Kidney (tissue), 14 donors: ENCODE data around the gene FGD3. TPM values are rescaled to one million over a fixed set of nuclear protein-coding genes. Genes with fewer than 3 reads are reported as not detected.

Source experiments
- DNase-seq, 5 donors: peaks; one replicate each; pipeline ENCODE4 v3.0.0-alpha.2; 2013 to 2020
- FAIRE-seq: peaks from 2 replicates; lab custom pipeline; 2012; peaks lifted over from hg19 to GRCh38; lab: Jason Lieb, UNC
- H3K27ac ChIP-seq, 2 donors: one replicate each; pipeline ENCODE4 v1.7.0; 2013; ENCODE audit warnings: low read depth in 2 of 2, low read length in 2 of 2, inconsistent platforms in 1 of 2
- H3K27me3 ChIP-seq: one replicate; pipeline ENCODE4 v1.7.1; 2013; ENCODE audit warnings: low read length, inconsistent platforms; ENCODE audit not compliant: control insufficient read depth, insufficient read depth
- H3K36me3 ChIP-seq, 3 donors: one replicate each; pipeline versions ENCODE4 v1.7.0 to v1.7.1; 2013; ENCODE audit warnings: low read length in 3 of 3, control low read depth in 1 of 3, inconsistent platforms in 1 of 3; ENCODE audit not compliant: insufficient read depth in 3 of 3, control insufficient read depth in 2 of 3
- H3K4me1 ChIP-seq, 3 donors: one replicate each; pipeline versions ENCODE4 v1.7.0 to v1.7.1; 2013; ENCODE audit warnings: low read length in 3 of 3, inconsistent platforms in 1 of 3, low read depth in 1 of 3; ENCODE audit not compliant: control insufficient read depth in 2 of 3, insufficient read depth in 2 of 3
- H3K4me3 ChIP-seq, 3 donors: one replicate each; pipeline versions ENCODE4 v1.7.0 to v1.8.1; 2013; ENCODE audit warnings: low read length in 3 of 3, control low read depth in 1 of 3, inconsistent platforms in 1 of 3
- H3K9ac ChIP-seq, 3 donors: one replicate each; pipeline versions ENCODE4 v1.7.0 to v1.7.1; 2013; ENCODE audit warnings: low read length in 3 of 3, control low read depth in 1 of 3, inconsistent platforms in 1 of 3
- H3K9me3 ChIP-seq, 3 donors: one replicate each; pipeline versions ENCODE4 v1.7.0 to v1.7.1; 2013; ENCODE audit warnings: low read length in 3 of 3, control low read depth in 1 of 3, inconsistent platforms in 1 of 3; ENCODE audit not compliant: control insufficient read depth in 2 of 3, insufficient read depth in 1 of 3
- intact Hi-C: fragments of 100-400 bp; cut with DNase I; formaldehyde crosslinking; loops from one replicate; pipeline ENCODE4 v1.11.1; 2022
- polyA plus RNA-seq: library from polyadenylated mRNA; stranded (reverse); fragments of 350-450 nt; fragmentation: Illumina TruSeq; extraction: RNeasy Lipid Tissue Mini Kit (QIAGEN cat#74804); gene quantifications from one replicate; pipeline ENCODE4 v1.2.3, GENCODE V29; 2014; ENCODE audit warnings: low read depth, low replicate concordance; ENCODE audit not compliant: insufficient read depth
- total RNA-seq: library from RNA; stranded (reverse); fragmentation: NEBNext Ultra II Directional; extraction: Animal tissue kit (Norgen Biotek cat#: 25700); gene quantifications from one replicate; pipeline ENCODE4 v1.2.1, GENCODE V29; 2021
- TF ChIP-seq, protein P1 (sequence below): IDR thresholded peaks from 3 replicates; pipeline ENCODE4 v1.5.1; 2012; ENCODE audit warnings: mild to moderate bottlenecking, moderate library complexity, borderline replicate concordance; ENCODE audit not compliant: insufficient read depth; ENCODE audit errors: extremely low read depth
- donor health status: control.
- donor health status: control.
- donor health status: control.
- donor health status: control.
- donor health status: control.
- donor health status: DM: yes; HTN: yes; CAD: no.
- donor health status: Normal renal cell carcinoma (clear cell type).

Gene FGD3
- total and polyA plus RNA-seq, 2 donors from 2014 or later, result 7.4 to 12.1 TPM

- H3K9ac ChIP-seq, result no peak overlapping the region
- H3K4me3 ChIP-seq, result no peak overlapping the region
- H3K9me3 ChIP-seq, result no peaks in the 10 kb centered on the region
- no peaks in the 10 kb centered on the region for H3K4me1 ChIP-seq
- DNase-seq, result peak in 2 of 5 donors; percentile 30 to 31
- intact Hi-C loops, result no loop called here
- TF ChIP-seq, protein P1, sequence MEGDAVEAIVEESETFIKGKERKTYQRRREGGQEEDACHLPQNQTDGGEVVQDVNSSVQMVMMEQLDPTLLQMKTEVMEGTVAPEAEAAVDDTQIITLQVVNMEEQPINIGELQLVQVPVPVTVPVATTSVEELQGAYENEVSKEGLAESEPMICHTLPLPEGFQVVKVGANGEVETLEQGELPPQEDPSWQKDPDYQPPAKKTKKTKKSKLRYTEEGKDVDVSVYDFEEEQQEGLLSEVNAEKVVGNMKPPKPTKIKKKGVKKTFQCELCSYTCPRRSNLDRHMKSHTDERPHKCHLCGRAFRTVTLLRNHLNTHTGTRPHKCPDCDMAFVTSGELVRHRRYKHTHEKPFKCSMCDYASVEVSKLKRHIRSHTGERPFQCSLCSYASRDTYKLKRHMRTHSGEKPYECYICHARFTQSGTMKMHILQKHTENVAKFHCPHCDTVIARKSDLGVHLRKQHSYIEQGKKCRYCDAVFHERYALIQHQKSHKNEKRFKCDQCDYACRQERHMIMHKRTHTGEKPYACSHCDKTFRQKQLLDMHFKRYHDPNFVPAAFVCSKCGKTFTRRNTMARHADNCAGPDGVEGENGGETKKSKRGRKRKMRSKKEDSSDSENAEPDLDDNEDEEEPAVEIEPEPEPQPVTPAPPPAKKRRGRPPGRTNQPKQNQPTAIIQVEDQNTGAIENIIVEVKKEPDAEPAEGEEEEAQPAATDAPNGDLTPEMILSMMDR, result no peak
- H3K27ac ChIP-seq, result no peak overlapping the region
- no peaks in the 10 kb centered on the region for H3K27me3 ChIP-seq
- FAIRE-seq, result no peak
- H3K36me3 ChIP-seq, result no peaks in the 10 kb centered on the region
Observed at GRCh38 chr9:93081081-93081529, 133.8 kb downstream of the FGD3 start.

DNA sequence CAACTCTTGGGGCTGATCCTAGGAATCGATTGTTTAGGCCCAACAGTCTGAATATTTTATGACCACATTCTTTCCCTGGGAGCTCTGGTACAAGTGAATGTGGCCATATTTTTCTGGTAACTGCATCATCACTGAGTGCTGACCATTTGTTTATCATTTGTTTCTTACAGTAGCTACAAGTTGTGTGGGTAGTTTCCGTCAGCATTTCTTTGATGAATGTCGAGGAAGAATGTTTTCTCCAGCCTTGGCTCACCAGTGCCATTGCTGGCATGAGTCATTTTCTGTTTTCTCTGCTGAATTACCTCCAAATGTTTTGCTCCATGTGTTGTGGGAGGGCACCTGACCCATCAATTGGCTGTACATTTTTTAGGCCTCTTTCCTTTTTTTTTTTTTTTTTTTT is 134.6 kb downstream of the FGD3 start:
- intact Hi-C loops, result no loop called here
- Histone ChIP-seq H3K9me3 (no peaks in the 10 kb centered on the region), H3K4me1 (no peaks in the 10 kb centered on the region), H3K9ac (no peak overlapping the region), H3K27me3 (no peaks in the 10 kb centered on the region), H3K27ac (no peak overlapping the region), H3K4me3 (no peak overlapping the region), H3K36me3 (no peaks in the 10 kb centered on the region)
- TF ChIP-seq, protein P1, result no peak
- FAIRE-seq, result no peak
- peak in 2 of 5 donors; percentile 5 to 16 for DNase-seq

DNA sequence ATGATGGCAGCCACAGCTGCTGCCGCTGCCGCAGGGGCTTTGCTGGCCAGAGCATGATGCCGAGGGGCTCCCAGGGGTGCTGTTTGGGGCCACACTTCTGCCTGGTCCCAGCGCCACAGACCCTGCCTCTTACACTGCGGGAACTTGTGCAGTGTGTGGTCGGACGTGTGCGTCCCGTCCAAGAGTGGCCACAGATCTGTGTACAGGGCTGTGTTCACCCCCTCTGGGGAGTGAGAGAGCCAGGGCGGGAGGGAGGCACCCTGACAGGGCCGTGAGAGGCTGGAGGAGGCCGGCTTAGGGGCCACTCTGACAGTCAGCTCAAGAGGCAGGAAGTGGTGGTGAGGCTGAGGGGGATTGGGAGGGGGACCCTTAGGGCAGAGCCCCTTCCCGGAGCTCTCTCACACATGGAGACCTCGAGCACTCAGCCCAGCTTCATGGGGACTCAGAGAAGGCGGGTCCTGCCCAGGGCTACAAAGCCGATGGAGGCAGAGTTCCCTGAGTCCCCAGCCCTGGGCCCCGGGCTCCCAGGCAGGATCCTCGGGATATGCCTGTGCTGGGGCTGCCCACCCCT is 135.6 kb downstream of the FGD3 start:
- Histone ChIP-seq H3K27me3 (no peaks in the 10 kb centered on the region), H3K9me3 (no peaks in the 10 kb centered on the region), H3K9ac (no peak overlapping the region), H3K27ac (no peak overlapping the region), H3K36me3 (no peaks in the 10 kb centered on the region), H3K4me1 (no peaks in the 10 kb centered on the region), H3K4me3 (no peak overlapping the region)
- no peak for FAIRE-seq
- intact Hi-C loops, result no loop called here
- TF ChIP-seq, protein P1, result no peak
- DNase-seq, result peak in 3 of 5 donors; percentile 11 to 47 (median 41)
